Lower lobe of right lung (tissue), 2 donors: ENCODE data around the gene ACY1. TPM values are rescaled to one million over a fixed set of nuclear protein-coding genes. Genes with fewer than 3 reads are reported as not detected.

Source experiments
- ATAC-seq, 2 donors: fragments of 200-7000 bp; cut with Tn5 transposase; one replicate each; pipeline ENCODE4 v1.9.1; 2020 to 2022; ENCODE audit warnings: mild to moderate bottlenecking in 2 of 2, moderate library complexity in 2 of 2
- DNase-seq: peaks from one replicate; pipeline ENCODE4 v3.0.0-alpha.2; 2020
- H3K27ac ChIP-seq: fragments of 200-600 bp; one replicate; pipeline ENCODE4 v1.8.0; 2022
- H3K27me3 ChIP-seq: fragments of 200-600 bp; one replicate; pipeline ENCODE4 v1.8.0; 2022; ENCODE audit warnings: low read depth
- H3K36me3 ChIP-seq: fragments of 200-600 bp; one replicate; pipeline ENCODE4 v1.8.0; 2022; ENCODE audit warnings: mild to moderate bottlenecking
- H3K4me1 ChIP-seq: fragments of 200-600 bp; one replicate; pipeline ENCODE4 v1.8.0; 2022
- H3K4me3 ChIP-seq: fragments of 200-600 bp; one replicate; pipeline ENCODE4 v1.8.0; 2022; ENCODE audit warnings: mild to moderate bottlenecking
- H3K9me3 ChIP-seq: fragments of 200-600 bp; one replicate; pipeline ENCODE4 v1.8.0; 2022
- CTCF ChIP-seq: fragments of 200-600 bp; IDR thresholded peaks from one replicate; pipeline ENCODE4 v1.8.0; 2022; ENCODE audit warnings: antibody characterized with exemption, mild to moderate bottlenecking
- intact Hi-C: fragments of 100-400 bp; cut with DNase I; formaldehyde crosslinking; loops from one replicate; pipeline ENCODE4 v1.11.0; 2022
- total RNA-seq: library from RNA; stranded (reverse); fragmentation: NEBNext Ultra II Directional; extraction: Animal tissue kit (Norgen Biotek cat#: 25700); gene quantifications from one replicate; pipeline ENCODE4 v1.2.1, GENCODE V29; 2021
- donor health status: DM: no; HTN: yes; CAD: no; lungs with severe emphysema.

The ACY1 gene
- total RNA-seq, 1 donor from 2014 or later: 20.6 TPM

GRCh38 chr3:52034651-52035050, 51.3 kb downstream of the ACY1 start:
- Histone ChIP-seq H3K4me3 (no peak overlapping the region), H3K27me3 (no peaks in the 10 kb centered on the region), H3K9me3 (no peaks in the 10 kb centered on the region), H3K36me3 (no peaks in the 10 kb centered on the region), H3K27ac (no peak overlapping the region), H3K4me1 (peaks cover 9% of the 10 kb centered on the region)
- no peak for TF ChIP-seq CTCF
- no peak for ATAC-seq
- DNase-seq: no peak
- intact Hi-C loops: no loop called here

GRCh38 chr3:52036222-52036694, 52.9 kb downstream of the ACY1 start:
- Histone ChIP-seq H3K27me3 (no peaks in the 10 kb centered on the region), H3K4me3 (no peak overlapping the region), H3K36me3 (no peaks in the 10 kb centered on the region), H3K4me1 (peaks cover 25% of the 10 kb centered on the region), H3K9me3 (no peaks in the 10 kb centered on the region), H3K27ac (no peak overlapping the region)
- no peak for TF ChIP-seq CTCF
- no peak for DNase-seq
- ATAC-seq: no peak
- intact Hi-C loops: no loop called here

GRCh38 chr3:52036829-52037228, 53.5 kb downstream of the ACY1 start:
- no peak for TF ChIP-seq CTCF
- H3K9me3 ChIP-seq: no peaks in the 10 kb centered on the region
- H3K27me3 ChIP-seq: no peaks in the 10 kb centered on the region
- ATAC-seq: no peak
- no peak overlapping the region for H3K4me3 ChIP-seq
- H3K27ac ChIP-seq: no peak overlapping the region
- peaks cover 30% of the 10 kb centered on the region for H3K4me1 ChIP-seq
- H3K36me3 ChIP-seq: no peaks in the 10 kb centered on the region
- DNase-seq: no peak
- intact Hi-C loops: no loop called here

GRCh38 chr3:52037291-52037690, 54.0 kb downstream of the ACY1 start:
- DNase-seq: no peak
- Histone ChIP-seq H3K27ac (no peak overlapping the region), H3K4me1 (peaks cover 30% of the 10 kb centered on the region), H3K4me3 (no peak overlapping the region), H3K36me3 (no peaks in the 10 kb centered on the region), H3K27me3 (no peaks in the 10 kb centered on the region), H3K9me3 (no peaks in the 10 kb centered on the region)
- intact Hi-C loops: no loop called here
- TF ChIP-seq CTCF: no peak
- ATAC-seq: no peak

GRCh38 chr3:52038227-52038626, 54.9 kb downstream of the ACY1 start:
- ATAC-seq (no peak), DNase-seq (no peak)
- TF ChIP-seq CTCF: no peak
- Histone ChIP-seq H3K27ac (no peak overlapping the region), H3K4me1 (peaks cover 30% of the 10 kb centered on the region), H3K4me3 (no peak overlapping the region), H3K9me3 (no peaks in the 10 kb centered on the region), H3K27me3 (no peaks in the 10 kb centered on the region), H3K36me3 (no peaks in the 10 kb centered on the region)
- intact Hi-C loops: no loop called here

Other genes starting within 250 kb of the ACY1 start
- gene IQCF6, start 204.3 kb upstream of the ACY1 start, total RNA-seq: not detected
- gene IQCF2, start 121.9 kb upstream of the ACY1 start, total RNA-seq: not detected
- gene IQCF5, start 107.9 kb upstream of the ACY1 start, total RNA-seq: not detected
- gene IQCF1, start 80.2 kb upstream of the ACY1 start, total RNA-seq: not detected
- gene RRP9, start 41.6 kb upstream of the ACY1 start, total RNA-seq: 16.2 TPM
- gene PARP3, start 41.2 kb upstream of the ACY1 start, total RNA-seq: 24.6 TPM
- gene GPR62, start 28.2 kb upstream of the ACY1 start, total RNA-seq: not detected
- gene PCBP4, start 16.1 kb upstream of the ACY1 start, total RNA-seq: 24.6 TPM
- 48.8 TPM for gene ABHD14B, start 9.5 kb upstream of the ACY1 start, total RNA-seq
- 17.8 TPM for gene ABHD14A, start 8.5 kb upstream of the ACY1 start, total RNA-seq
- 765 TPM for gene RPL29, start 12.4 kb downstream of the ACY1 start, total RNA-seq
- gene DUSP7, start 73.0 kb downstream of the ACY1 start, total RNA-seq: 28.8 TPM
- 2.7 TPM for gene POC1A, start 170.9 kb downstream of the ACY1 start, total RNA-seq
- 103 TPM for gene ALAS1, start 214.6 kb downstream of the ACY1 start, total RNA-seq
- 1.0 TPM for gene TLR9, start 242.1 kb downstream of the ACY1 start, total RNA-seq